ENCODE measurements around the gene TTLL1.

DNA sequence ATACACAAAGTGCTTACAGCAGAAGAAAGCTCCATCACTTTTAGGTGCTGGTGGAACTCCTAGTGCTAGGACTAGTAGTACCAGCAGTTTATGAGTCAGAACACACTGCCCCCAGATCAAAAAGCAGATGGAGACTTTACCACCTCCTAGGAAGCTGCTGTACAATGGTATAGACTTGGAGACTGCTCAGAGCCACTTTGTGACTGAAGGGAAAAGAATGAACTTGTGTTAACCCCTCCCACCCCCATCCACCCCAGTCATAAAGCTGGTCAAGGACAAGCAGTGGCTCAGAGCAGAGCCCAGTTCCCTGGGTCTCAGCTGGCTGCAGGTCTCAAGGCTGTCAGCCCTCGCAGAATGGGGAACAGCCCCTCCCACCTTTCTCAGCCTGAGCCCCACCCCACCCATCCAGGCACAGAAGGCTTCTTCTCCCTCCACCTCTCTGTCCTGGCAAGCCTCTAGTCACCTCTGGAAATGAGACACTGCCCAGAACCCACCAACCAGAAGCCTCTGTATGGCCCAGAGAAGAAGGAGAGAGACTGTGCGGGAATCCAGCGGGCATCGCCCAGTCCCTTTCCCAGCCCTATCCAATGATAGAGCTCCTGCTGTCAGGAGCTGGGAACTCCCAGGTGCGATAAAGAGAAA lies 98.1 kb downstream of the TTLL1 start:
- TF ChIP-seq SMAD4 (CRISPR knock-in tag; IDR thresholded peaks at IDR 0.05) (no peak), MXD4 (CRISPR knock-in tag; IDR thresholded peaks at IDR 0.05; ENCODE audit: borderline replicate concordance) (no peak), ZNF138 (CRISPR knock-in tag; conservative IDR thresholded peaks at IDR 0.05) (no peak), CREB1 (CRISPR knock-in tag; IDR thresholded peaks at IDR 0.05) (no peak), NR3C1 (CRISPR knock-in tag; conservative IDR thresholded peaks at IDR 0.05; ENCODE audit: low read depth) (no peak), NFYB (CRISPR knock-in tag; conservative IDR thresholded peaks at IDR 0.05; ENCODE audit: low read depth) (no peak), TEAD4 (CRISPR knock-in tag; IDR thresholded peaks at IDR 0.05) (no peak), CREM (CRISPR knock-in tag; IDR thresholded peaks at IDR 0.05) (no peak), ESRRA (CRISPR knock-in tag; IDR thresholded peaks at IDR 0.05; ENCODE audit: borderline replicate concordance) (no peak)
- TF ChIP-seq, protein P1, sequence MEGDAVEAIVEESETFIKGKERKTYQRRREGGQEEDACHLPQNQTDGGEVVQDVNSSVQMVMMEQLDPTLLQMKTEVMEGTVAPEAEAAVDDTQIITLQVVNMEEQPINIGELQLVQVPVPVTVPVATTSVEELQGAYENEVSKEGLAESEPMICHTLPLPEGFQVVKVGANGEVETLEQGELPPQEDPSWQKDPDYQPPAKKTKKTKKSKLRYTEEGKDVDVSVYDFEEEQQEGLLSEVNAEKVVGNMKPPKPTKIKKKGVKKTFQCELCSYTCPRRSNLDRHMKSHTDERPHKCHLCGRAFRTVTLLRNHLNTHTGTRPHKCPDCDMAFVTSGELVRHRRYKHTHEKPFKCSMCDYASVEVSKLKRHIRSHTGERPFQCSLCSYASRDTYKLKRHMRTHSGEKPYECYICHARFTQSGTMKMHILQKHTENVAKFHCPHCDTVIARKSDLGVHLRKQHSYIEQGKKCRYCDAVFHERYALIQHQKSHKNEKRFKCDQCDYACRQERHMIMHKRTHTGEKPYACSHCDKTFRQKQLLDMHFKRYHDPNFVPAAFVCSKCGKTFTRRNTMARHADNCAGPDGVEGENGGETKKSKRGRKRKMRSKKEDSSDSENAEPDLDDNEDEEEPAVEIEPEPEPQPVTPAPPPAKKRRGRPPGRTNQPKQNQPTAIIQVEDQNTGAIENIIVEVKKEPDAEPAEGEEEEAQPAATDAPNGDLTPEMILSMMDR (IDR thresholded peaks at IDR 0.05), result no peak
- TF ChIP-seq, protein P2, sequence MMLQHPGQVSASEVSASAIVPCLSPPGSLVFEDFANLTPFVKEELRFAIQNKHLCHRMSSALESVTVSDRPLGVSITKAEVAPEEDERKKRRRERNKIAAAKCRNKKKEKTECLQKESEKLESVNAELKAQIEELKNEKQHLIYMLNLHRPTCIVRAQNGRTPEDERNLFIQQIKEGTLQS (CRISPR knock-in tag; conservative IDR thresholded peaks at IDR 0.05), result no peak
- TF ChIP-seq, protein P3, sequence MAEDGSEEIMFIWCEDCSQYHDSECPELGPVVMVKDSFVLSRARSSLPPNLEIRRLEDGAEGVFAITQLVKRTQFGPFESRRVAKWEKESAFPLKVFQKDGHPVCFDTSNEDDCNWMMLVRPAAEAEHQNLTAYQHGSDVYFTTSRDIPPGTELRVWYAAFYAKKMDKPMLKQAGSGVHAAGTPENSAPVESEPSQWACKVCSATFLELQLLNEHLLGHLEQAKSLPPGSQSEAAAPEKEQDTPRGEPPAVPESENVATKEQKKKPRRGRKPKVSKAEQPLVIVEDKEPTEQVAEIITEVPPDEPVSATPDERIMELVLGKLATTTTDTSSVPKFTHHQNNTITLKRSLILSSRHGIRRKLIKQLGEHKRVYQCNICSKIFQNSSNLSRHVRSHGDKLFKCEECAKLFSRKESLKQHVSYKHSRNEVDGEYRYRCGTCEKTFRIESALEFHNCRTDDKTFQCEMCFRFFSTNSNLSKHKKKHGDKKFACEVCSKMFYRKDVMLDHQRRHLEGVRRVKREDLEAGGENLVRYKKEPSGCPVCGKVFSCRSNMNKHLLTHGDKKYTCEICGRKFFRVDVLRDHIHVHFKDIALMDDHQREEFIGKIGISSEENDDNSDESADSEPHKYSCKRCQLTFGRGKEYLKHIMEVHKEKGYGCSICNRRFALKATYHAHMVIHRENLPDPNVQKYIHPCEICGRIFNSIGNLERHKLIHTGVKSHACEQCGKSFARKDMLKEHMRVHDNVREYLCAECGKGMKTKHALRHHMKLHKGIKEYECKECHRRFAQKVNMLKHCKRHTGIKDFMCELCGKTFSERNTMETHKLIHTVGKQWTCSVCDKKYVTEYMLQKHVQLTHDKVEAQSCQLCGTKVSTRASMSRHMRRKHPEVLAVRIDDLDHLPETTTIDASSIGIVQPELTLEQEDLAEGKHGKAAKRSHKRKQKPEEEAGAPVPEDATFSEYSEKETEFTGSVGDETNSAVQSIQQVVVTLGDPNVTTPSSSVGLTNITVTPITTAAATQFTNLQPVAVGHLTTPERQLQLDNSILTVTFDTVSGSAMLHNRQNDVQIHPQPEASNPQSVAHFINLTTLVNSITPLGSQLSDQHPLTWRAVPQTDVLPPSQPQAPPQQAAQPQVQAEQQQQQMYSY (CRISPR knock-in tag; IDR thresholded peaks at IDR 0.05), result no peak
- TF ChIP-seq, protein P4, sequence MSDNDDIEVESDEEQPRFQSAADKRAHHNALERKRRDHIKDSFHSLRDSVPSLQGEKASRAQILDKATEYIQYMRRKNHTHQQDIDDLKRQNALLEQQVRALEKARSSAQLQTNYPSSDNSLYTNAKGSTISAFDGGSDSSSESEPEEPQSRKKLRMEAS (CRISPR knock-in tag; IDR thresholded peaks at IDR 0.05), result no peak
- TF ChIP-seq, protein P5, sequence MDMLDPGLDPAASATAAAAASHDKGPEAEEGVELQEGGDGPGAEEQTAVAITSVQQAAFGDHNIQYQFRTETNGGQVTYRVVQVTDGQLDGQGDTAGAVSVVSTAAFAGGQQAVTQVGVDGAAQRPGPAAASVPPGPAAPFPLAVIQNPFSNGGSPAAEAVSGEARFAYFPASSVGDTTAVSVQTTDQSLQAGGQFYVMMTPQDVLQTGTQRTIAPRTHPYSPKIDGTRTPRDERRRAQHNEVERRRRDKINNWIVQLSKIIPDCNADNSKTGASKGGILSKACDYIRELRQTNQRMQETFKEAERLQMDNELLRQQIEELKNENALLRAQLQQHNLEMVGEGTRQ (CRISPR knock-in tag; IDR thresholded peaks at IDR 0.05), result no peak
